K562 (cell line): Measurements from ENCODE around the gene RING1. TPM values are rescaled to one million over a fixed set of nuclear protein-coding genes. Genes with fewer than 3 reads are reported as not detected.
A peak's percentile ranks its signal among the peaks of the same experiment; 100 is the strongest.

ENCODE experiments used
- KAT7 ChIP-seq: sonication (generic); formaldehyde crosslinking; IDR thresholded peaks from 2 replicates; pipeline ENCODE4 v1.8.0; 2022; ENCODE audit warnings: missing genetic modification reagents, mild to moderate bottlenecking, borderline replicate concordance
- KDM2B ChIP-seq: fragments of 250-450 bp; sonication (Bioruptor Pico); IDR thresholded peaks from 2 replicates; pipeline ENCODE4 v1.8.0; 2021; ENCODE audit warnings: mild to moderate bottlenecking, moderate library complexity
- MAZ ChIP-seq, 2 experiments: fragments of 450-650 bp in 1 of 2; sonication (generic) in 1 of 2; formaldehyde crosslinking; IDR thresholded peaks in 1 of 2; conservative IDR thresholded peaks in 1 of 2; 2 replicates each; pipeline versions ENCODE4 v1.4.0 to v1.5.0; 2020; ENCODE audit warnings: mild to moderate bottlenecking in 1 of 2, missing genetic modification reagents in 1 of 2
- POLR2AphosphoS5 ChIP-seq: IDR thresholded peaks from 2 replicates; pipeline ENCODE4 v1.6.1; 2011; ENCODE audit warnings: mild to moderate bottlenecking, low read depth, low read length, moderate library complexity; ENCODE audit not compliant: control insufficient read depth, insufficient read depth
- ZNF3 ChIP-seq: fragments of 250-450 bp; sonication (Bioruptor Pico); IDR thresholded peaks from 2 replicates; pipeline ENCODE4 v1.5.0; 2021; ENCODE audit warnings: mild to moderate bottlenecking, moderate library complexity
- ZNF507 ChIP-seq: conservative IDR thresholded peaks from 2 replicates; pipeline ENCODE4 v1.6.1; 2017; ENCODE audit warnings: missing genetic modification characterization, missing compliant biosample characterization
- polyA plus RNA-seq, 8 experiments: library from polyadenylated mRNA; depleted of rRNA in 4 of 8; stranded (reverse) in 5 of 8; unstranded in 3 of 8; fragments of >200 nt; fragmentation: Nextera tagmentation in 2 of 8; fragmentation: Illumina TruSeq in 1 of 8; extraction: Ambion mirVana in 2 of 8; extraction: Trizol in 1 of 8; gene quantifications; 2 replicates each; pipeline versions ENCODE4 v1.2.1 to v1.2.3, GENCODE V29; 2011 to 2014; ENCODE audit warnings: inconsistent platforms in 1 of 8, missing spikeins in 1 of 8
- total RNA-seq, 7 experiments: library from RNA; depleted of rRNA in 6 of 7; stranded (reverse); fragments of >200 nt in 6 of 7; fragmentation: Illumina TruSeq in 2 of 7; extraction: Trizol in 2 of 7; gene quantifications; 2 replicates each; pipeline versions ENCODE4 v1.2.1 to v1.2.3, GENCODE V29; 2011 to 2021; ENCODE audit warnings: low replicate concordance in 1 of 7
- TF ChIP-seq, protein P1 (sequence below), 2 experiments: fragments of 450-650 bp in 1 of 2; IDR thresholded peaks; 2 replicates each; pipeline ENCODE4 v1.6.1; 2011 to 2017; ENCODE audit warnings: low read depth in 2 of 2, antibody characterized with exemption in 1 of 2, borderline replicate concordance in 1 of 2, low read length in 1 of 2, mild to moderate bottlenecking in 1 of 2, mixed read lengths in 1 of 2; ENCODE audit not compliant: control insufficient read depth in 1 of 2
- TF ChIP-seq, protein P2 (sequence below), 2 experiments: fragments of 450-650 bp; conservative IDR thresholded peaks; 2 replicates each; pipeline ENCODE4 v1.6.1; 2017; ENCODE audit warnings: mild to moderate bottlenecking in 2 of 2, moderate library complexity in 2 of 2
- TF ChIP-seq, protein P3 (sequence below): sonication (generic); formaldehyde crosslinking; IDR thresholded peaks from 2 replicates; pipeline ENCODE4 v1.9.0; 2022; ENCODE audit warnings: mild to moderate bottlenecking, missing genetic modification reagents
- TF ChIP-seq, protein P4 (sequence below): fragments of 450-650 bp; conservative IDR thresholded peaks from 2 replicates; pipeline ENCODE4 v1.6.1; 2016; ENCODE audit warnings: missing genetic modification characterization, low read depth, mild to moderate bottlenecking, control low read depth, missing compliant biosample characterization
- TF ChIP-seq, protein P5 (sequence below), 2 experiments: fragments of 150-350 bp in 1 of 2; IDR thresholded peaks; 2 replicates each; pipeline ENCODE4 v1.6.1; 2012 to 2016; ENCODE audit warnings: low read depth in 2 of 2, low read length in 2 of 2, mild to moderate bottlenecking in 1 of 2, moderate library complexity in 1 of 2

RING1 gene
- total and polyA plus RNA-seq, 9 of the 15 experiments (the other 6 are each of a cell fraction or from before 2014, with no cell fraction given): 4.2 to 59.1 (median 36.9) TPM

DNA sequence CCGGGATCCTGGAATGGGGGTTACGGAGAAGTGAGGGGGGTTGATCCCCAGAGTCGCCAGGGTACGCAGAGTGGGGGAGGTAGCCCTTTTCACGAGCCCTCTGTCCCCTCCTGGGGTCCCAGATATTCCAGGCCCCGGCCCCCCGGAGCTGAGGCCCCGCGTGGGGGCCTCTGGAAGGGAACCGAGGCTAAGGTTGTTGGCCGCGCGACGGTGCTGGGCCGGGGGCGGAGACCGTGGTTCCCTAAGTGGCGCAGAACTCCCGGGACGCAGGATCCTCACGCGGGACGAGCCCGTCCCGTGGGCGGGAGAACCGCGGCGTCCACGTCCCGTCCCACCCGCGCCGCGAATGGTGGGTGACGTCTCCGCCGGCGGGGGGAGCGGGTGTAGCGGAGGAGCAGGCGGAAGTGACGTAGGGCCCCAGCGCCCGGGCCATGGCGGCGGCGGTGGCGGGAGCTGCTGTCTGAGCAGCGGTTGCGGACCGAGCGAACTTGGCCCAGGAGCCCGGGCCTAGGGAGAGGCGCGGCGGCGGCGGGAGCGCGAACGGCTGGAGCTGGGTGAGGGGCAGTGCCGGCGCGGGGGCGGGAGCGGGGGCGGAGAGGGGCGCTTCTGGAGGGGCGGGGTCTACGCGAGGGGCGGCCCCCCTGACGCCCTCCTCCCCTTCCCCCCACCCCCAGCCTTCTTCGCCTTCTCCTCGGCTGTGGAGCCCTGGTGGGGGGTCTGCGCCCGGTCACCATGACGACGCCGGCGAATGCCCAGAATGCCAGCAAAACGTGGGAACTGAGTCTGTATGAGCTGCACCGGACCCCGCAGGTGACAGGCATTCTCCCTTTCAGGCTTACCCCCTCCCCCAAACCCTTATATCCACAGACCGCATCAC lies at the start of gene RING1 (continued):
- peak; percentile 95 for TF ChIP-seq KAT7 (CRISPR knock-in tag)
- peak; percentile 83 for TF ChIP-seq POLR2AphosphoS5
- TF ChIP-seq ZNF3: 0 out of 2 replicates have a peak, but pooled peaks have one; percentile 24
- TF ChIP-seq, protein P1, sequence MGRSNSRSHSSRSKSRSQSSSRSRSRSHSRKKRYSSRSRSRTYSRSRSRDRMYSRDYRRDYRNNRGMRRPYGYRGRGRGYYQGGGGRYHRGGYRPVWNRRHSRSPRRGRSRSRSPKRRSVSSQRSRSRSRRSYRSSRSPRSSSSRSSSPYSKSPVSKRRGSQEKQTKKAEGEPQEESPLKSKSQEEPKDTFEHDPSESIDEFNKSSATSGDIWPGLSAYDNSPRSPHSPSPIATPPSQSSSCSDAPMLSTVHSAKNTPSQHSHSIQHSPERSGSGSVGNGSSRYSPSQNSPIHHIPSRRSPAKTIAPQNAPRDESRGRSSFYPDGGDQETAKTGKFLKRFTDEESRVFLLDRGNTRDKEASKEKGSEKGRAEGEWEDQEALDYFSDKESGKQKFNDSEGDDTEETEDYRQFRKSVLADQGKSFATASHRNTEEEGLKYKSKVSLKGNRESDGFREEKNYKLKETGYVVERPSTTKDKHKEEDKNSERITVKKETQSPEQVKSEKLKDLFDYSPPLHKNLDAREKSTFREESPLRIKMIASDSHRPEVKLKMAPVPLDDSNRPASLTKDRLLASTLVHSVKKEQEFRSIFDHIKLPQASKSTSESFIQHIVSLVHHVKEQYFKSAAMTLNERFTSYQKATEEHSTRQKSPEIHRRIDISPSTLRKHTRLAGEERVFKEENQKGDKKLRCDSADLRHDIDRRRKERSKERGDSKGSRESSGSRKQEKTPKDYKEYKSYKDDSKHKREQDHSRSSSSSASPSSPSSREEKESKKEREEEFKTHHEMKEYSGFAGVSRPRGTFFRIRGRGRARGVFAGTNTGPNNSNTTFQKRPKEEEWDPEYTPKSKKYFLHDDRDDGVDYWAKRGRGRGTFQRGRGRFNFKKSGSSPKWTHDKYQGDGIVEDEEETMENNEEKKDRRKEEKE (IDR thresholded peaks at IDR 0.05; ENCODE audit: borderline replicate concordance in 1 of 2, control insufficient read depth in 1 of 2, low read depth in 2 of 2, low read length in 1 of 2): no peak
- TF ChIP-seq ZNF507 (tag): no peak
- TF ChIP-seq KDM2B (CRISPR knock-in tag): peak; percentile 55
- TF ChIP-seq, protein P2, sequence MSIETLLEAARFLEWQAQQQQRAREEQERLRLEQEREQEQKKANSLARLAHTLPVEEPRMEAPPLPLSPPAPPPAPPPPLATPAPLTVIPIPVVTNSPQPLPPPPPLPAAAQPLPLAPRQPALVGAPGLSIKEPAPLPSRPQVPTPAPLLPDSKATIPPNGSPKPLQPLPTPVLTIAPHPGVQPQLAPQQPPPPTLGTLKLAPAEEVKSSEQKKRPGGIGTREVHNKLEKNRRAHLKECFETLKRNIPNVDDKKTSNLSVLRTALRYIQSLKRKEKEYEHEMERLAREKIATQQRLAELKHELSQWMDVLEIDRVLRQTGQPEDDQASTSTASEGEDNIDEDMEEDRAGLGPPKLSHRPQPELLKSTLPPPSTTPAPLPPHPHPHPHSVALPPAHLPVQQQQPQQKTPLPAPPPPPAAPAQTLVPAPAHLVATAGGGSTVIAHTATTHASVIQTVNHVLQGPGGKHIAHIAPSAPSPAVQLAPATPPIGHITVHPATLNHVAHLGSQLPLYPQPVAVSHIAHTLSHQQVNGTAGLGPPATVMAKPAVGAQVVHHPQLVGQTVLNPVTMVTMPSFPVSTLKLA (conservative IDR thresholded peaks at IDR 0.05): peak in 1 of 2 experiments; percentile 78; a peak in 3 of 4 replicates
- TF ChIP-seq, protein P3, sequence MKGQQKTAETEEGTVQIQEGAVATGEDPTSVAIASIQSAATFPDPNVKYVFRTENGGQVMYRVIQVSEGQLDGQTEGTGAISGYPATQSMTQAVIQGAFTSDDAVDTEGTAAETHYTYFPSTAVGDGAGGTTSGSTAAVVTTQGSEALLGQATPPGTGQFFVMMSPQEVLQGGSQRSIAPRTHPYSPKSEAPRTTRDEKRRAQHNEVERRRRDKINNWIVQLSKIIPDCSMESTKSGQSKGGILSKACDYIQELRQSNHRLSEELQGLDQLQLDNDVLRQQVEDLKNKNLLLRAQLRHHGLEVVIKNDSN (CRISPR knock-in tag): no peak
- peak; percentile 97 to 98 for TF ChIP-seq MAZ (CRISPR knock-in tag; conservative IDR thresholded peaks at IDR 0.05 in 1 of 2, IDR thresholded peaks at IDR 0.05 in 1 of 2)
- TF ChIP-seq, protein P4, sequence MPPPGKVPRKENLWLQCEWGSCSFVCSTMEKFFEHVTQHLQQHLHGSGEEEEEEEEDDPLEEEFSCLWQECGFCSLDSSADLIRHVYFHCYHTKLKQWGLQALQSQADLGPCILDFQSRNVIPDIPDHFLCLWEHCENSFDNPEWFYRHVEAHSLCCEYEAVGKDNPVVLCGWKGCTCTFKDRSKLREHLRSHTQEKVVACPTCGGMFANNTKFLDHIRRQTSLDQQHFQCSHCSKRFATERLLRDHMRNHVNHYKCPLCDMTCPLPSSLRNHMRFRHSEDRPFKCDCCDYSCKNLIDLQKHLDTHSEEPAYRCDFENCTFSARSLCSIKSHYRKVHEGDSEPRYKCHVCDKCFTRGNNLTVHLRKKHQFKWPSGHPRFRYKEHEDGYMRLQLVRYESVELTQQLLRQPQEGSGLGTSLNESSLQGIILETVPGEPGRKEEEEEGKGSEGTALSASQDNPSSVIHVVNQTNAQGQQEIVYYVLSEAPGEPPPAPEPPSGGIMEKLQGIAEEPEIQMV (tag): peak; percentile 89
- TF ChIP-seq, protein P5, sequence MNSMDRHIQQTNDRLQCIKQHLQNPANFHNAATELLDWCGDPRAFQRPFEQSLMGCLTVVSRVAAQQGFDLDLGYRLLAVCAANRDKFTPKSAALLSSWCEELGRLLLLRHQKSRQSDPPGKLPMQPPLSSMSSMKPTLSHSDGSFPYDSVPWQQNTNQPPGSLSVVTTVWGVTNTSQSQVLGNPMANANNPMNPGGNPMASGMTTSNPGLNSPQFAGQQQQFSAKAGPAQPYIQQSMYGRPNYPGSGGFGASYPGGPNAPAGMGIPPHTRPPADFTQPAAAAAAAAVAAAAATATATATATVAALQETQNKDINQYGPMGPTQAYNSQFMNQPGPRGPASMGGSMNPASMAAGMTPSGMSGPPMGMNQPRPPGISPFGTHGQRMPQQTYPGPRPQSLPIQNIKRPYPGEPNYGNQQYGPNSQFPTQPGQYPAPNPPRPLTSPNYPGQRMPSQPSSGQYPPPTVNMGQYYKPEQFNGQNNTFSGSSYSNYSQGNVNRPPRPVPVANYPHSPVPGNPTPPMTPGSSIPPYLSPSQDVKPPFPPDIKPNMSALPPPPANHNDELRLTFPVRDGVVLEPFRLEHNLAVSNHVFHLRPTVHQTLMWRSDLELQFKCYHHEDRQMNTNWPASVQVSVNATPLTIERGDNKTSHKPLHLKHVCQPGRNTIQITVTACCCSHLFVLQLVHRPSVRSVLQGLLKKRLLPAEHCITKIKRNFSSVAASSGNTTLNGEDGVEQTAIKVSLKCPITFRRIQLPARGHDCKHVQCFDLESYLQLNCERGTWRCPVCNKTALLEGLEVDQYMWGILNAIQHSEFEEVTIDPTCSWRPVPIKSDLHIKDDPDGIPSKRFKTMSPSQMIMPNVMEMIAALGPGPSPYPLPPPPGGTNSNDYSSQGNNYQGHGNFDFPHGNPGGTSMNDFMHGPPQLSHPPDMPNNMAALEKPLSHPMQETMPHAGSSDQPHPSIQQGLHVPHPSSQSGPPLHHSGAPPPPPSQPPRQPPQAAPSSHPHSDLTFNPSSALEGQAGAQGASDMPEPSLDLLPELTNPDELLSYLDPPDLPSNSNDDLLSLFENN (IDR thresholded peaks at IDR 0.05; ENCODE audit: low read depth in 2 of 2, low read length in 2 of 2): peak in 1 of 2 experiments; percentile 40; a peak in 1 of 4 replicates
